GM19468 (cell line): Measurements from ENCODE around the gene RECK.

Experiments
- ATAC-seq: cut with Tn5 transposase; IDR thresholded peaks from one replicate; pipeline ENCODE4 v1.9.1; 2021; ENCODE audit warnings: mild to moderate bottlenecking, moderate library complexity, moderate number of reproducible peaks; ENCODE audit not compliant: unreplicated experiment; ENCODE audit errors: extremely low read depth

Gene RECK

DNA sequence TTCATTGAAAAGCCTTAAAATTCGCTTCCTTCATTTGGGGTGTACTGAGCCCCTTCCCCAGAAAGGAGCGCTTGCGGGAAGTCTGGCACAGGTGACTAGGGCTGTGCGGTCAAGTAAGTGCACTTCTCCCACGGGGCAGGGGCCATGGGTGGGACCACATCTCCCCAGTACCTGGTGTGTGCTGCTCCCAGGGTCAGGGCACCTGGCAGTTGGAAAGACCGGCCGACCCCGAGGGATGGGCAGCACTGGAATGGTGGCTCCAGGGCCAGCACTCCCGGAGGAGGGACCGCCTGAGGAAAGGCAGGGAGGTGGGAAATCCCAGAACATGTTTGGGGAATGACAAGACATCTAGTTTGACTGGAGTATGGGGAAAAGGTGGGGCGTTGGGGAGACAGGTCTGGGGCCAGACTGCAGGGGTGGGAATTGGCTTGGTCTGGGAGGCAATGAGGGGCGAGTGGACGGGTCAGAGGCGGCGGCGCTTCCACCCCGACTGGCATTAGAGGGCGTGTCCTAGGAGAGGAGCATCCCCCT is 99.1 kb downstream of the RECK start:
- ATAC-seq: no peak

DNA sequence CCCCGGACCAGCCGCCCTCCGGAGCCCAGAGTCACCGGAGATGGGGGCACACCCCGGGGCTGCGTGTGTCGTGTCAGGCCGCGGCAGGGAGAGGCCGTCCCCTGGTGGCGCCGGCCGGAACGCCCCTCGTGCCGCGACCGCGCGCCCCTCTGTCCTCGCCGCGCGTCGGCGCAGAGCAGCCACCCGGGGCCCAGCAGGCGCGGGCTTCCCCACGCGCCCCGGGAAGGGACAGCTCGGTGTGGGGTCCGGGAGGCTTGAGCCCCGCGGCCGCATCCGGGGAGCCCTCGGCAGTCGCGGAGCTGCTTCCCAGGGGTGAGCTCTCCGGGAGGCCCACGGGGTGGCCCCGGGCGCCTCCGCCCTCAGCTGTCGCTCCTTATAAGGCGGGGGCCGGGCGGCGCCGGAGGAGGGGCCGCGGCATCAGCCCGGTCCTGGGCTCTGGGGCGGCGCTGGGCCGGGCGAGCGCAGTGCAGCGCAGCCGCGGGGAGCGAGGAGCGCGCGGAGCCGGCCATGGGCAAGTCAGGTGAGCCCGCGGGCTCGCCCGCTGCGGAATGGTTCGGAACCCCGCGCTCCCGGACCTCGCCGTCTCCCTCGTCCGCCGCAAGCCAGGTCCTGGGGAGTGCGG is 99.7 kb downstream of the RECK start, which contains the start of gene GLIPR2:
Gene GLIPR2, plus strand, starts transcription at position 462 of the 622 bp plus-strand sequence. Its CDS starts 46 bp downstream, at position 508.
- no peak for ATAC-seq

DNA sequence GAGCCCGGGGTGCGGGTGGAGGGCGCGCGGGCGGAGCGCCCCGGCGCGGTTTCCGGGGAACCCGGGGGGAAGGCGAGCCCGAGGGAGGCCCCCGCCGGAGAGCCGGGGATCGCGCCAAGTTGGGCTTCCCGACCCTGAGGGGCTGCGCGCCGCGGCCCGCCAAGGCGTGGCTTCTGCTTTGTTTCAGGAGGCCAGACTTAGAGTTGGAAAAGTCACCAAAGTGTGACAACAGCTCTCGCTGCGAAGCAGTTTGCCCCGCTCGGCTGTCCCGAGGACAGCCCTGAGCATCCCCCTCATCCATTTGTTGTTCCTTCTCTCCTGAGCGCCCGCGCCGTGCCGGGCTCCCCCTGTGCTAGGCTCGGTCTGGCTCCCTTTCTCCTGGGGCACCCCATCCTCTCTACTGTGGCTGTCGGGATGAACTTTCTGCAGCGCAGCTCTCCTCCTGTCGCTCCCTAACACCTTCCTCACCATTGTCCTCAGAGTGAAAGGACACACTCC is 100.2 kb downstream of the RECK start:
- no peak for ATAC-seq

DNA sequence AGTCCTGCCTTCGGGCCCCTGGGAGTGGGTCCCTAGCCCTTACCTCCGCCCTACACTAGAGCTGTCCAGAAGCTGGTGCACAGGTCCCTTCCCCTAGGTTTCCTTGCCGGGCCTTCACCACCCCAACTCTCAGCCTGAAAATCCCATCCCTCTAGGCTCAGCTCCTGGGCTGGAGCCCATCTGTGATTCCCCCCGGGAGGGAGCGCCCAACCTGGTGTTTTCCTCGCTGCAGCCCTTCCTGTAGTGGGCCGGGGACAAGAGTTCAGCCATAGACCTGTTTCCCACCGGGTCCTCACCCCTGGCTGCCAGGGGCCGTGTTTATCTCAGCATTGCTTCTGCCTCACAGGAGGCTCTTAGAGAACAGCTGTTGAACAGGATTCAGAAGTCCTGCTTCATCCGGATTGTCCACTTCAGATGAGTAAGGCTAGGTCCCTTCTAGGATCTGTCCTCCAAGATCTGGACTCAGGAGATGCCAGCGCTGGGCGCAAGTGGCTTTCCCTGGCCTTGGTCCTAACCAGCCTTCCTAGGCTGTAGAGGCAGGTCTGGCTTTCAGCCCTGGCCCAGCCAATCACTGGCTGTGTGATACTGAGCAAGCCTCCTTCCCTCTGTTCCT is 100.8 kb downstream of the RECK start:
- ATAC-seq: no peak

DNA sequence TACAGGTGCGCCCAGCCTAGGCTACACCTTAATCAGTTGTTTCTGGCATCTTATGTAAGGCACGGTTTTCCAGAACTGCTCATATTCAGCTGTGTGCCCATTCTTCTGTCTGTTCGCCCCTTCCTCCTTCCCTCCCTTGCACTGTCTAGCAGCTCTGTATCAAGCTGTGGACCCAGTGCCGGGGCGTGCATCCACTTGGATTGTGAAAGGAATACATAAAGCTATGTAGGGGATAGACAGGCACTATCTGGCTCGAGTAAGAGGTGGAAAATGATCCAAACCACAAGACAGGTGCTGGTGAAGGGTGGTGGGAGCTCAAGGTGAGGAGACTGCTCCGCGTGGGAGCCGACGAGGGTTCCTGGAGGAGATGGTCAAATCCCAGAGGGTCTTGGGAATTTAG is 101.8 kb downstream of the RECK start:
- no peak for ATAC-seq

DNA sequence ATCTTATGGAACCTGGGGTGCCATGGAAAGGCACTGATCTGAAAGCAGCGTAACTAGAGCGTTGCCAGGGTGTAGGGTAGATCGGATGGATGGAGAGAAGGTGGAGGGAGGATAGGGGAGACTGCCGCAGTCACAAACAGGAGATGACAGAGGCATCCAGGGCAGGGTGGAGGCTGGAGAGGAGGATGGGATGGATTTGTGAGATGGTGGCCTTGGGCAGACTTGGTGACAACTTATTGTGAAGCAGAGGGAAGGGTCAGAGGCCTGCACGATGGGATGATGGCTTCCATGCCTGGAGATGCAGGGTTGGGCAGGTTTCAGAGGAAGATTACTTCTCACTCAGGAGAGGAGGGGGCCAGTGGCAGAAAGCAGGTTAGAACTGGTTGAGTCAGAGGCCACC is 102.2 kb downstream of the RECK start:
- no peak for ATAC-seq

DNA sequence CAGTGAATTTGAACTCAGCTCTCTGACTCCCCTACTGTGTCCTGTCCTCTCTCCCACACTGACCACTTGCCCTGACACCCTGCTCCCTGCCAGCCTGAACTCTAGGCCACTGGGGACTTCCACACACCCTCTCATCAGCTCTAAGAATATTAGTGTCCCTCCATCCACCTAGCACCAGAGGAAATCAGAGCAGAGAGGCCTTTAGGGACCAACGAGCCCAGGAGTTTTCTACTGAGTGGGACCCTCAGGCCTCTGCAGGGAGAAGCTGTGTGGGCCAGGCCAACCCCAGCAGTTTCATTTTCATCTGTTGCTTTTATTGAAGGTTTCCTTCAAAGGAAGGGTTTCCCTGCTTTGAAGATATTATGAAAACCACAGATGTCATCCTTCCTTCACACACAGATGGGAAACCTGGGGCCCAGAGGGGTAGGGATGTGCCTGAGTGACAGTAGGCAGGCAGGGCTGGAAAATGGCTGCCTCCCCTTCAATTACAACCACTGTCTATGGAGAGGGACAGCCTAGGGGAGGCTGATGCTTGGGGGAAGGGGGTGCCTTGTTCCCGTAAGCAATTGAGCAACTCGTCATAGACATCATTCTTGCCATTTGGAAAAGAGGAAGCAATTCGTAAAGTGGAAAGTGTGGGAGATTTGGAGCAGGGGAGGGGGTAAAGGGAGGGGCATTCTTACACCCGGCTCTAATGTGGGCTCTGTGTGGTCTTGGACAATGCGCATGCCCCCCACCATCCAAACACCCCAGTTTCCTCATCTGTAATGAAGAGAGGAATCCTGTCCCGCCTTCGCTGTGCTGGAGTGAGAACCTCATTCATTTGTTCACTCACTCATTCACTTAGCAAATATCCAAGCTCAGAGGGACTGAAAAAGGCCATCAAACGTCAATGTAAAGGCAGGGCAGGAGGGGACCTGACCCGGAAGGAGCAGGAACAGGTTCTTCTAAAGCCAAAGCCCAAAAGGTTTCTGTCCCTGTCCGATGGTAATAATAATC is 103.7 kb downstream of the RECK start:
- ATAC-seq: no peak

DNA sequence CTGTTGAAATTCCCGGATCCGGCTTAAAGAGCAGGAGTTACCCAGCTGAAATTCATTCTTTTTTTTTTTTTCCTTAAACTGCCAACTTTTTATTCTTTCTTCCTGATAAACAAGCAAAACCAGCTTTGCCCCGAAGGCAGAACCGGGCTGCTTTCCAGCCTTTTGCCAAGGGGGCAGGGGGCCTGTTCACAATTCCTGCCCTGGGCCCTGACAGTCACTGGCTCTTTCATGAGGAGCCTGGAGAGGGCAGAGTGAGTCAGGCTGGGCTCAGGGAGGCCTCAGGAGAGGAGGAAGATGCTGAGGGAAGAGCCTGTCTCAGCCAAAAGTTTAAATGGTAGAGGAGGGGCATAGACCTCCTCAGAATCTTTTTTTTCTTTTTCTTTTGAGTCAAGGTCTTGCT is 104.6 kb downstream of the RECK start:
- no peak for ATAC-seq

DNA sequence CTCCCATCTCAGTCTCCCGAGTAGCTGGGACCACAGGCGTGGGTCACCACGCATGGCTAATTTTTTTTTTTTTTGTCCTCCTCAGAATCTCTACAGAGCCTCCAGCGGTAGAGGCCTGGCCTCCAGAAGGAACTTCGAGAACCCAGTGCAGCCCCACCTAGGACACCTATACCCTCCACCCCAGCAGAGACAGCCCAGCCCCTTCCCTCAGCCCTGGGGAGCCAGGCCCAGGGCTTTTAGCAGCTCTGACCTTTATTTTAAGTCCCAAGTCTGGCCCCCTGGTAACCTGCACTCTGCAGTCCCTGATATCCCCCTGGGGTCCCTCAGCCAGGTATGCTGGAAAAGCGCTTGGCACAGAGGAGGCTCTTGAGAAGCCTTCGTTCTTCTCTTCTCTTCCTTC is 105.0 kb downstream of the RECK start:
- no peak for ATAC-seq

DNA sequence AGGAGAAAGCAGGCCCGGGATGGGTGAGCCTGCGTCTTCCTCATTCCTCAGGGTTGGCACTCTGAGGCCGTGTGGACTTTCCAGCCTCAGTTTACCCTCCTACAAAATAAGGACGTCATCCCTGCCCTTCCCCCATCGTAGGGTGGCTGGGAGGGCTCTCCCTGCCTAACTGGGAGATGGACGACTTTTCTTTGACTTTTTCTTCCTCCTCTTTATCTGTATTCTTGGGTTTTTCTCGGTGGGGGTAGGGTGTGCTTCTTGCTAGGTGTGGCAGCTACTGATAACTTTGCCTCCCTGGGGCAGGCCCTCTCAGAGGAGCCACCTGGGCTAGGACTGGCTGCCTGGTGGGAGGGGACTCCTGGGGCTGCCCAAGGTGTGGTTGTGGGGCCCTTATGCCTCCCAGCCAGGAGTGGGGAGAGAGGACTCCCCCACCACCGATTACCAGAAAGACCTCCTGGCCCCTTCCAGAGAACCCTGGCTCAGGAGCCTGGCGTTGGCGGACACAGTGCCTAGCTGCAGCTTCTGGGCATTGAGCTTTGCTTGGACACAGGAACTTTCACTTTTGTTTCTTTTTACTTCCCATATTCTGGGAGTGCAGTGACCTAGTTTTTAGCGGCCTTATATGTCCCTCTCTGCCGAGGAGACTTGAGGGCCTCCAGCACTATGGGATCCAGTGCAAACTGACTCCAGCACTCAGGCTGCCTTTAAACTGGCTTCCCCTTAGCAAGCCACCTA is 106.0 kb downstream of the RECK start:
- ATAC-seq: no peak

DNA sequence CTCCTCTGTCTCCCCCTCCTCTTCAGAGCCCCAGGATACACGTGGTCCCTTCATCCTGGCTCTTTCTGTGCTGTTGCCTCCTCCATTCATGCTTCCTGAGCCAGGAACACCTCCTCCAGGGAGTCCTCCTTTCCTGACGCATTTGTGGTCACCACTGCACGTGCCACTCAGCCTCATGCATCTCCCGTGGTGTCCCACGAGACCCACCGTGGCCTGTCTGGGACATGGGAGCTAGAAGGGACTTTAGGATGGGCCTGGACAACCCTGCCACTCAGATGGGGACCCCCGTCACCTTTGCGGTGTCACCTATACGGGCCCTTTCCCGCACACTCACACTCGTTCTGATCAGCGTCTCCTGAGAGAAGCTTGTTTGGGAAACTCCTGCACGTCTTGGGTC is 106.5 kb downstream of the RECK start:
- no peak for ATAC-seq

DNA sequence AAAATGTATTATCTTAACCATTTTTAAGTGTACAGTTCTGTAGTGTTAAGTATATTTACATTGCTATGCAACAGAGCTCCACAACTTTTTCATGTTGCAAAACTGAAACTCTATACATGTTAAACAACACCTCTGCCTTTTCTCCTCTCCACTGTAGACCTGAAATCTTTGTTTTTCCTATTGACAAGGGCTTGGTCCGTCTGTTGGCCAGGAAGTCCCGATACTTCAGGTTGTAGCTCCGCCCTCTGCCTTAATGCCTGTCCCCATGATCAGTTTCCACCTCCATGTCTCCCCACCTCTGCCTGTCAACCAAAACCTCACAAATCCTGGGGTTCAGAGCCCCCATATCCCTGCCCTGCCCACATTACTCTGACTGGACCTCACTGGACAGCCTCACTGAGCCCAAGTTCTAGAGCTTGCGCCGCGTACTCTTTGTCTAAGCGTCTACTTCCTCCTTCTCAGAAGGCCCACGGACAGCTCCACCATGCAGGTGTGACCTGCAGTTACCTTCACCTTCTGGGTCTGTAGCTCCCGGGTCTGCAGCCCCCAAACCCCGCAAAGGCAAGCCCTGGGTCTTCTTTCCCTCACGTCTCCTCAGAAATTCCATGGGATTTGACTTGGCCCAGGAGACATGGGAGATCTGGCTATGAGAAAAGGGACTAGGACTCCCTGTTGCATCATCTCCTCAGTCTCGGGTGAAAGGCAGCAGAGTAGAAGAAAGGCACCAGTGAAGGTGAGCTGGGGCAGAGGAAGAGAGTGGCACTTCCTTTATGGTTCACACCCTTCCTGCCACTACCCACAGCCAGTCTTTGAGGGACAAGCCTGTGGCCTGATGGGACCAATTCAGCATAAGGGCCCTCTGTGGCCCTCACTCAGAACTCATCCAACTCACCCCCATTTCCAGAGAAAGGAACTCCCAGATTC is 107.9 kb downstream of the RECK start:
- no peak for ATAC-seq

DNA sequence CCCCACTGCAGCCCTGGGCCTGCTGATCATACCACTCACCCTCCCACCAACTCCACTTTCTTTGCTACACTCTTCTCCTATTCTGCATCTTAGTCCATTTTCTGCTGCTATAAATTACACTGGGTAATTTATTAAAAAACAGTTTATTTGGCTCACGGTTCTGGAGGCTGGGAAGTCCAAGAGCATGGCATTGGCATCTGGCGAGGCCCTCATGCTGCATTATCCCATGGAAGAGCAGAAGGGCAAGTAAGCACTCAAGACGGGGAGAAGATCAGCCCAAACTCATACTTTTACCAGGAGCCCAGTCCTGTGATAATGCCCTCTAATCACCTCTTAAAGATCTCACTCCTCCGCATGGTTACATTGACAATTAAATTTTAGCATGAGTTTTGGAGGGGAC is 109.3 kb downstream of the RECK start:
- no peak for ATAC-seq

DNA sequence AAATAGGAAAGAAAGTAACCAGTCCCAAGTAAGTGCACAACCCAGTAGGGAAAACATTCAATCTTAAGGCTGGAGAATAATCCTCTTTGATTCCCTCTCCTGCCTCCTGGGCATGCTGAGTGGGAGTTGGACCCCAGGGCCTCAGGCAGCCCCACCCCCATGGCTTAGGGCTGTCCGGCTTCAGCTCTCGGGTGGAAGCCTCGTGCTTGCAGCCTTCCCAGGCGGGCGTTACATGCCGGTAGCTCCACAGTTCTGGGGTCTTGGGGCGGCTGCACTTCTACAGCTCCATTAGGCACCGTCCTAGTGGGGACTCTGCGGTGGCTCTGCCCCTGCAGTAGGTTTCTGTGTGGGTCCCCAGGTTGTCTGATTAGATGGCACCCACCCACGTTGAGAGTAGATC is 109.9 kb downstream of the RECK start:
- no peak for ATAC-seq

DNA sequence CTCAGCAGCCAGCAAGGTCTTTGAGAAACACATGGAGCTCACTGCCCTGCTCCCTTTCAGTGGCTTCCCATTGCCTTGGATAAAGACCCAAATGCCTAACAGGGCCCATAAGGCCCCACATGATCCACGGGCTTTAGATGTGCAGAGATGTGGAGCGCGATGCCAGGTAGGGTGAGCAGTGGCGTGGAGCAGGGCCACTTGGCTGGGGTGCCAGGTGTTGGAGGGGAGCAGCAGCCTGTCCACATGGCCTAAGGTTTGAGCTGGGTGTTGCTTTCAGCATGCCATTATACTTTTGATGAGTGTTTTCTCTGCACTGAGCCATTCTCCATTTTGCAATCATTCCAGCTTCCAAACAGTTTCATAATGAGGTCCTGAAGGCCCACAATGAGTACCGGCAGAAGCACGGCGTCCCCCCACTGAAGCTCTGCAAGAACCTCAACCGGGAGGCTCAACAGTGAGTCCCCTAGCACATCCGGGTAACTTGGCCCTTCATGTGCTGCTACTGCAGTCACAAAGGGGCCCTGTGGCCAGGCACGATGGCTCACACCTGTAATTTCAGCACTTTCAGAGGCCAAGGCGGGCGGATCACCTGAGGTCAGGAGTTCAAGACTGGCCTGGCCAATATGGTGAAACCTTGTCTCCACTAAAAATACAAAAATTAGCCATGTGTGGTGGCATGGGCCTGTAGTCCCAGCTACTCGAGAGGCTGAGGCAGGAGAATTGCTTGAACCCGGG is 110.9 kb downstream of the RECK start:
- ATAC-seq: no peak

DNA sequence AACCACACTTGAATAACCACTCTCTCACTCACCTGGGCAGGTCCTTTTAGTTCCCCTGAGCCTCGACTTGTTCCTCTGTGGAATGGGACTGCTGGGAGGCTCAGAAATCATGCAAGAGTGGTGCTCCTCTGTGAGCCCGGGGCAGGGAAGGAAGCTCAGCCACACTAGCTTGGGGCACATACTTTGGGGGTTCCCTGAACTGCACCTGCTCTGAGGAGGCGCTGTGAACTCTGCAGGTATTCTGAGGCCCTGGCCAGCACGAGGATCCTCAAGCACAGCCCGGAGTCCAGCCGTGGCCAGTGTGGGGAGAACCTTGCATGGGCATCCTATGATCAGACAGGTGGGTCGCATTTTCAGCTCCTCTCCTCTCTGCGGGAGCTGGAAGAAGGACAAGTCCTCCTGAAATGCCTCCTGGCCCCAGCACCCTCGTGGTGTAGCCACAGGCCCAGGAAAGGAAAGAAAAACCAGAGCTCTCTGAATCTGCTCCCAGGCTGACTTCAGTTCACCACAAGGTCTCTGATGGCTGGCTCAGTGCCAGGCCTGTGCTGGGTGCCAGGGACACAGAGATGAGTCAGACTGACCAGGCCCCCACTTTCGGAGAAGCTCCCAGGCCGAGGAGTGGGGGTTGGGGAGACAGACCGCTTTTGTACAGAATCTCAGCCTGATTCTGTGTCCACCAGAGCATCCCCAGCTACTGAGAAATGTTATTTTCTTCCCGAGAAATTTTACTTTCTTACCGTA is 111.8 kb downstream of the RECK start:
- ATAC-seq: no peak

DNA sequence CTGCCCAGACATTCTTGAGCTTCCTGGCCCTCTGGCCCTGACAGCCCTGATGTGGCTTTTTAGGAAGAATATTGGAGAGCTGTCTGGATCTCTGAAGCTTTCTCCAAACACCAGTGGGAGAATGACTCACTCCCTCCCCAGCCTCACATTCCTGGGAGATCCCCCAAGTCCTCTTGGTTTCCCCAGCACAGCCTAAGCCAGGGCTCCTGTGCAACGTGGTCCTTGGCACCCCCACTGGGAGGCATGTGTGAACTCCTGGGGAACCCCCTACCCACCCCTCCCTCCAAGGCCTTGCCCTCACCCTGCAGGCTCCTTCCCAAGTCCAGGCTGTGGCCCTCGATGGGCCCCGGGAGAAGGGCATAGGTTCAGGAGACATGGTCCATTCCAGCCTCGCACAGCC is 112.5 kb downstream of the RECK start:
- ATAC-seq: no peak
